Left lung (tissue), 14 donors: ENCODE measurements around the gene PAK2. TPM values are rescaled to one million over a fixed set of nuclear protein-coding genes. Genes with fewer than 3 reads are reported as not detected.

Source experiments
- ATAC-seq: fragments of 200-7000 bp; cut with Tn5 transposase; one replicate; pipeline ENCODE4 v1.9.1; 2020; ENCODE audit warnings: moderate library complexity
- DNase-seq, 4 donors: peaks; one replicate each; pipeline ENCODE4 v3.0.0-alpha.2; 2013 to 2020
- H3K27ac ChIP-seq, 2 donors: fragments of 200-600 bp; sonication (generic) in 1 of 2; one replicate each; pipeline versions ENCODE4 v1.5.0 to v1.8.0; 2020 to 2021
- H3K27me3 ChIP-seq, 2 donors: fragments of 200-600 bp; sonication (generic) in 1 of 2; one replicate each; pipeline versions ENCODE4 v1.5.0 to v1.8.0; 2020 to 2021
- H3K36me3 ChIP-seq, 2 donors: fragments of 200-600 bp; sonication (generic) in 1 of 2; one replicate each; pipeline versions ENCODE4 v1.5.0 to v1.8.0; 2020 to 2021
- H3K4me1 ChIP-seq, 2 donors: fragments of 200-600 bp; one replicate each; pipeline ENCODE4 v1.8.0; 2021
- H3K4me3 ChIP-seq, 2 donors: fragments of 200-600 bp; sonication (generic) in 1 of 2; one replicate each; pipeline versions ENCODE4 v1.5.0 to v1.8.0; 2020 to 2021; ENCODE audit warnings: mild to moderate bottlenecking in 1 of 2
- H3K9me3 ChIP-seq, 2 donors: fragments of 200-600 bp; sonication (generic) in 1 of 2; one replicate each; pipeline versions ENCODE4 v1.5.0 to v1.8.0; 2020 to 2021
- intact Hi-C, 2 donors: fragments of 100-400 bp; cut with DNase I; formaldehyde crosslinking; loops; one replicate each; pipeline versions ENCODE4 v1.11.2 to v1.14.2; 2022
- long read RNA-seq, 12 donors: library from polyadenylated mRNA in 2 of 12; unstranded in 2 of 12; transcript quantifications; one replicate each; pipeline ENCODE4 v2.0.0 and lab custom pipeline, GENCODE V29; 2019 to 2026
- polyA plus RNA-seq, 6 donors: library from polyadenylated mRNA; unstranded; fragments of 120-200 nt; gene quantifications; one replicate each; pipeline ENCODE4 v1.2.1, GENCODE V29; 2013; ENCODE audit not compliant: insufficient read length in 6 of 6
- total RNA-seq, 2 donors: library from RNA; stranded (reverse); fragmentation: NEBNext Ultra II Directional; extraction: Animal tissue kit (Norgen Biotek cat#: 25700); gene quantifications; one replicate each; pipeline ENCODE4 v1.2.1, GENCODE V29; 2021
- TF ChIP-seq, protein P1 (sequence below), 2 donors: fragments of 200-600 bp; sonication (generic) in 1 of 2; IDR thresholded peaks; one replicate each; pipeline versions ENCODE4 v1.5.0 to v1.8.0; 2021; ENCODE audit warnings: antibody characterized with exemption in 2 of 2
- donor health status: DM: no; HTN: yes; CAD: no.
- donor health status: DM: no; HTN: no; CAD: no.

PAK2 gene
- 10 to 100 TPM; 71.6 to 87.1 TPM for total RNA-seq
- polyA plus RNA-seq = 10 to 100 TPM; 62.8 to 79.7 (median 76.9) TPM
- long read RNA-seq, donor 1, full-length matches to known transcripts = 8 of 27 reads
- long read RNA-seq, donor 1, partial matches to known transcripts = 19 of 27 reads
- long read RNA-seq, donor 1, other reads (novel, unspliced or antisense) = 0 of 27 reads
- long read RNA-seq, donor 2, full-length matches to known transcripts = 8 of 19 reads
- long read RNA-seq, donor 2, partial matches to known transcripts = 11 of 19 reads
- long read RNA-seq, donor 2, other reads (novel, unspliced or antisense) = 0 of 19 reads
- long read RNA-seq, donor 3, full-length matches to known transcripts = 3 of 9 reads
- long read RNA-seq, donor 3, partial matches to known transcripts = 6 of 9 reads
- long read RNA-seq, donor 3, other reads (novel, unspliced or antisense) = 0 of 9 reads
- long read RNA-seq, donor 4, full-length matches to known transcripts = 3 of 24 reads
- long read RNA-seq, donor 4, partial matches to known transcripts = 17 of 24 reads
- long read RNA-seq, donor 4, other reads (novel, unspliced or antisense) = 4 of 24 reads
- long read RNA-seq, donor 5, full-length matches to known transcripts = 2 of 10 reads
- long read RNA-seq, donor 5, partial matches to known transcripts = 8 of 10 reads
- long read RNA-seq, donor 5, other reads (novel, unspliced or antisense) = 0 of 10 reads
- long read RNA-seq, donor 6, full-length matches to known transcripts = 5 of 40 reads
- long read RNA-seq, donor 6, partial matches to known transcripts = 35 of 40 reads
- long read RNA-seq, donor 6, other reads (novel, unspliced or antisense) = 0 of 40 reads
- long read RNA-seq, donor 7, full-length matches to known transcripts = 4 of 4 reads
- long read RNA-seq, donor 7, partial matches to known transcripts = 0 of 4 reads
- long read RNA-seq, donor 7, other reads (novel, unspliced or antisense) = 0 of 4 reads
- long read RNA-seq, donor 8, full-length matches to known transcripts = 7 of 19 reads
- long read RNA-seq, donor 8, partial matches to known transcripts = 12 of 19 reads
- long read RNA-seq, donor 8, other reads (novel, unspliced or antisense) = 0 of 19 reads
- long read RNA-seq, donor 9 = 0 reads
- long read RNA-seq, donor 10, partial matches to known transcripts = 8 of 10 reads
- long read RNA-seq, donor 10, other reads (novel, unspliced or antisense) = 2 of 10 reads
- long read RNA-seq, donor 11, full-length matches to known transcripts = 10 of 31 reads
- long read RNA-seq, donor 11, partial matches to known transcripts = 21 of 31 reads
- long read RNA-seq, donor 11, other reads (novel, unspliced or antisense) = 0 of 31 reads
- long read RNA-seq, donor 12, full-length matches to known transcripts = 2 of 8 reads
- long read RNA-seq, donor 12, partial matches to known transcripts = 6 of 8 reads
- long read RNA-seq, donor 12, other reads (novel, unspliced or antisense) = 0 of 8 reads

DNA sequence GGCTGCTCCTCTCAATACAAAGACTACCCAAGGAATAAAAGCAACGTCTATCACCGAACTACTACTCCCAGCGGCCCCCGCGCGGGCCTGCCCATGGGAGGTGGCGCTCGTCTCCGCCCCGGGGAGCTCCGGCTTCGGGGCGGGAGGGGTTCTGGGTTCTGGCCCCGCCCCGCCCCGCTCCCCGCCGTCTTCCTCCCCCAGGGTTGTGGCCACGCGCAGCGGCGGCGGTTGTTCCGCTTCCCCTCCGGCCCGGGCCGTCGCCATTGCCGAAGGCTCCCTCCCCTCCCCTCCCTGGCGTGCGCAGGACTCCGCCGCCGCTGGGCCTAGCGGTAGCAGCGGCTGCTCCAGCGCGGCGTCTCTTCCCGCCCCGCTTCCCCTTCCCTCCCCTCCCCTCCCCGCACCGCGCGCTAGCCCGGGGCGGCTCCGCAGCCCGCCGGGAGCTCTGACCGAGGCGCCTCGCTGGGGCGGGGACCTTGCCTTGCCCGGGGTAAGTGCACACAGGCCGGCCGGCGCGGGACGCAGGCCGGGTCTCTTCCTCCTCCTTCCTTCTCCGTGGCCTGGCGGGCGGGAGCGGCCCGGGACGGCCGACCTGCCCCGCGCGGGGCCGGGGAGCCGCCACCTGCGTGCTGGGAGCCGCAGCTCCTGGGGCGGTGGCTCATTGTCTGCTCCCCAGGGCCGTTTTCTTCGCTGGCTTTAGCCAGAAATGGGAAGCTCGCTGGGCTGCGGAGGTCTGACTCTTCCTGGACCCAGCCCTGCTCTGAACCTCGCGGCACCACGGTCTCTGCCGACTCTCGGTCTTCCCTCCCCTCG is at the start of gene PAK2:
Gene PAK2 (plus strand): TSS at position 187 of the 810 bp plus-strand sequence. CDS start 42,790 bp downstream, outside the sequence.
- H3K27ac ChIP-seq = peak within 1 kb of the TSS; percentile 98 to 99
- DNase-seq (peak; percentile 70 to 100 (median 93)), ATAC-seq (peak; percentile 98)
- H3K9me3 ChIP-seq = no peaks in the 10 kb centered on the region
- TF ChIP-seq, protein P1, sequence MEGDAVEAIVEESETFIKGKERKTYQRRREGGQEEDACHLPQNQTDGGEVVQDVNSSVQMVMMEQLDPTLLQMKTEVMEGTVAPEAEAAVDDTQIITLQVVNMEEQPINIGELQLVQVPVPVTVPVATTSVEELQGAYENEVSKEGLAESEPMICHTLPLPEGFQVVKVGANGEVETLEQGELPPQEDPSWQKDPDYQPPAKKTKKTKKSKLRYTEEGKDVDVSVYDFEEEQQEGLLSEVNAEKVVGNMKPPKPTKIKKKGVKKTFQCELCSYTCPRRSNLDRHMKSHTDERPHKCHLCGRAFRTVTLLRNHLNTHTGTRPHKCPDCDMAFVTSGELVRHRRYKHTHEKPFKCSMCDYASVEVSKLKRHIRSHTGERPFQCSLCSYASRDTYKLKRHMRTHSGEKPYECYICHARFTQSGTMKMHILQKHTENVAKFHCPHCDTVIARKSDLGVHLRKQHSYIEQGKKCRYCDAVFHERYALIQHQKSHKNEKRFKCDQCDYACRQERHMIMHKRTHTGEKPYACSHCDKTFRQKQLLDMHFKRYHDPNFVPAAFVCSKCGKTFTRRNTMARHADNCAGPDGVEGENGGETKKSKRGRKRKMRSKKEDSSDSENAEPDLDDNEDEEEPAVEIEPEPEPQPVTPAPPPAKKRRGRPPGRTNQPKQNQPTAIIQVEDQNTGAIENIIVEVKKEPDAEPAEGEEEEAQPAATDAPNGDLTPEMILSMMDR (IDR thresholded peaks at IDR 0.05) = no peak
- H3K36me3 ChIP-seq = no peaks in the 10 kb centered on the region
- no peaks in the 10 kb centered on the region for H3K27me3 ChIP-seq
- peaks cover 7 to 43% of the 10 kb centered on the region in 2 donors for H3K4me1 ChIP-seq
- intact Hi-C loops = no loop called here
- H3K4me3 ChIP-seq = peak within 1 kb of the TSS; percentile 77 to 84

DNA sequence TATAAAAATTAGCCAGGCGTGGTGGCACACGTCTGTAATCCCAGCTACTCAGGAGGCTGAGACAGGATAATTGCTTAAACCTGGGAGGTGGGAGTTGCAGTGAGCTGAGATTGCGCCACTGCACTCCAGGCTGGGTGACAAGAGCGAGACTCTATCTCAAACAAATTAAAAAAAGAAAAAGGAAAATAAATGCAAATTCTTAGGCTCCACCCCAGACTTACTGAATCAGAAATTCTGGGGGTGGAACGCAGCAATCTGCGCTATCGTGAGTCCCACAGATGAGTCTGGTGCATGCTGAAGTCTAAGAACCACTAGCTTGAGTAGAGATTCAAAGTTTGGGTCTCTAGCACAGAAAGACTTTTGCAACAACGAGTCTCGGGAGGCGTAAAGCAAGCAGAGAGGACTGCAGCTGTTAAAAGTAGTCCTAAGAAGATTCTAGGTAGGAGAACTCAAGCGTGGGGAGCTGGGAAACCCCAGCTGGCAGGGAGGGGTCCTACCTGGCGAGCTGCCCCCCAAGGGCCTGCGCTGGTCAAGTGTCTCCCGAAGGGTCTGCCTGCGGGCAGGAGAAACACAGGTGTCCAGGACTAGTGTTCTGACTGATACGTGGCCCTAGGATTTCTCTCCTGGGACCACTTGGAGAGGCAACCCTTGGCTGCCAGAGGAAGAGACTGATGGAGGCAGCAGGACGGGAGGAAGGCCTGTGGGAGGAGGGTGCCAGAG is 49.6 kb upstream of the PAK2 start:
- ATAC-seq (no peak), DNase-seq (no peak)
- H3K36me3 ChIP-seq = no peaks in the 10 kb centered on the region
- no peaks in the 10 kb centered on the region for H3K9me3 ChIP-seq
- no peaks in the 10 kb centered on the region for H3K27me3 ChIP-seq
- peak overlapping the region in 1 of 2 donors; percentile 50 for H3K27ac ChIP-seq
- TF ChIP-seq, protein P1 (IDR thresholded peaks at IDR 0.05) = no peak
- no peak overlapping the region for H3K4me3 ChIP-seq
- H3K4me1 ChIP-seq = peaks cover 0 to 71% of the 10 kb centered on the region in 2 donors
- intact Hi-C loops = loop anchor here (5.0 to 10.0 kb wide), 2 partner anchors 78 to 85 kb away; no protein-coding TSS in a partner anchor

DNA sequence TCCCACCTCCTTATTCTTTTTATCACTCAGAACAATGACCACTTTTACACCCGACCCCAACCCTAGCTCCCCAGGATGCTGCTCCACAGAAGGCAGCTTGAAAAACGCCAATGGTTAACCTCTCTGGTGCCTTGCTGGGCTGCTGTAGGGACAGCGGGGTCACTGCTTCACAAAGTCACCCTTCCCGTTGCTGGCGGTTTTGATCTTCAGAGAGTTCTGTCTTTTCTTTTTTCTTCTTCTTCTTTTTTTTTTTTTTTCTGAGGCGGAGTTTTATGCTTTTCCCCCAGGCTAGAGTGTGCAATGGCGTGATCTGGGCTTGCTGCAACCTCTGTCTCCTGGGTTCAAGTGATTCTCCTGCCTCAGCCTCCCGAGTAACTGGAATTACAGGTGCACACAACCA is 48.3 kb upstream of the PAK2 start:
- no peak for DNase-seq
- H3K27ac ChIP-seq = peak overlapping the region in 1 of 2 donors; percentile 48
- no peaks in the 10 kb centered on the region for H3K27me3 ChIP-seq
- TF ChIP-seq, protein P1 (IDR thresholded peaks at IDR 0.05) = no peak
- no peak overlapping the region for H3K4me3 ChIP-seq
- H3K36me3 ChIP-seq = no peaks in the 10 kb centered on the region
- intact Hi-C loops = no loop called here
- peaks cover 0 to 58% of the 10 kb centered on the region in 2 donors for H3K4me1 ChIP-seq
- no peak for ATAC-seq
- no peaks in the 10 kb centered on the region for H3K9me3 ChIP-seq

DNA sequence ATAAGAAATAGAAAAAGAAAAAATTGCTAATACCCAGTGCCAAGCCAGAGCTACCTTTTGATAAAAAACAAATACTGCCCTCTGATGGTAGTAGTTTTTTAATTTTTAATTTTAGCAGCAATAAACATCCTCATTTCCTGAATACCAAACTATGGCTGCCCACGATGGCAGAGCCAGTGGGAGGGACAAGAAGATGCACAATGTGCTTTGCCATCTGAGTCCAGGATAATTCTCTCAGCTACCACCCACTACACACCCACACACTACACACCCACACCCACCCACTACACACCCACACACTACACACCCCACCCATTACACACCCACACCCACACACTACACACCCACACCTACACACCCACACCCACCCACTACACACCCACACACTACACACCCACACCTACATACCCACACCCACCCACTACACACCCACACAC is 45.4 kb upstream of the PAK2 start:
- H3K4me1 ChIP-seq = peaks cover 0 to 30% of the 10 kb centered on the region in 2 donors
- H3K27ac ChIP-seq = no peak overlapping the region
- intact Hi-C loops = no loop called here
- no peak overlapping the region for H3K4me3 ChIP-seq
- DNase-seq = no peak
- ATAC-seq = no peak
- TF ChIP-seq, protein P1 (IDR thresholded peaks at IDR 0.05) = no peak
- no peaks in the 10 kb centered on the region for H3K36me3 ChIP-seq
- no peaks in the 10 kb centered on the region for H3K27me3 ChIP-seq
- H3K9me3 ChIP-seq = no peaks in the 10 kb centered on the region
